ENCODE data around the gene TEX10. TPM values are rescaled to one million over a fixed set of nuclear protein-coding genes. Genes with fewer than 3 reads are reported as not detected.

Gene TEX10
- total RNA-seq, 1 donor from 2014 or later: 43.5 TPM

GRCh38 chr9:100285601-100286000 lies 67.1 kb downstream of the TEX10 start:
- Mint-ChIP-seq H3K4me3 (ENCODE audit: unreplicated experiment) (peak overlapping the region; percentile 70), H3K9me3 (ENCODE audit: unreplicated experiment) (no peaks in the 10 kb centered on the region), H3K4me1 (ENCODE audit: unreplicated experiment) (no peaks in the 10 kb centered on the region), H3K36me3 (ENCODE audit: low read depth, unreplicated experiment) (peaks cover 39% of the 10 kb centered on the region), H3K27me3 (ENCODE audit: unreplicated experiment) (no peaks in the 10 kb centered on the region), H3K27ac (ENCODE audit: unreplicated experiment) (no peak overlapping the region)
- no peak for DNase-seq (ENCODE audit: low spot score)
- TF ChIP-seq CTCF (IDR thresholded peaks at IDR 0.05; ENCODE audit: unreplicated experiment): no peak

GRCh38 chr9:100285080-100285479 lies 67.7 kb downstream of the TEX10 start:
- no peaks in the 10 kb centered on the region for H3K4me1 Mint-ChIP-seq (ENCODE audit: unreplicated experiment)
- peaks cover 38% of the 10 kb centered on the region for H3K36me3 Mint-ChIP-seq (ENCODE audit: low read depth, unreplicated experiment)
- TF ChIP-seq CTCF (IDR thresholded peaks at IDR 0.05; ENCODE audit: unreplicated experiment): no peak
- H3K4me3 Mint-ChIP-seq (ENCODE audit: unreplicated experiment): no peak overlapping the region
- no peaks in the 10 kb centered on the region for H3K27me3 Mint-ChIP-seq (ENCODE audit: unreplicated experiment)
- DNase-seq (ENCODE audit: low spot score): no peak
- no peaks in the 10 kb centered on the region for H3K9me3 Mint-ChIP-seq (ENCODE audit: unreplicated experiment)
- H3K27ac Mint-ChIP-seq (ENCODE audit: unreplicated experiment): no peak overlapping the region

GRCh38 chr9:100284247-100284646 lies 68.5 kb downstream of the TEX10 start:
- DNase-seq (ENCODE audit: low spot score): no peak
- Mint-ChIP-seq H3K27me3 (ENCODE audit: unreplicated experiment) (no peaks in the 10 kb centered on the region), H3K9me3 (ENCODE audit: unreplicated experiment) (no peaks in the 10 kb centered on the region), H3K4me3 (ENCODE audit: unreplicated experiment) (no peak overlapping the region), H3K4me1 (ENCODE audit: unreplicated experiment) (no peaks in the 10 kb centered on the region), H3K36me3 (ENCODE audit: low read depth, unreplicated experiment) (peaks cover 32% of the 10 kb centered on the region), H3K27ac (ENCODE audit: unreplicated experiment) (no peak overlapping the region)
- TF ChIP-seq CTCF (IDR thresholded peaks at IDR 0.05; ENCODE audit: unreplicated experiment): no peak

- Mint-ChIP-seq H3K4me3 (ENCODE audit: unreplicated experiment) (no peak overlapping the region), H3K27me3 (ENCODE audit: unreplicated experiment) (no peaks in the 10 kb centered on the region), H3K27ac (ENCODE audit: unreplicated experiment) (no peak overlapping the region), H3K9me3 (ENCODE audit: unreplicated experiment) (no peaks in the 10 kb centered on the region), H3K4me1 (ENCODE audit: unreplicated experiment) (no peaks in the 10 kb centered on the region), H3K36me3 (ENCODE audit: low read depth, unreplicated experiment) (peaks cover 20% of the 10 kb centered on the region)
- DNase-seq (ENCODE audit: low spot score): no peak
- no peak for TF ChIP-seq CTCF (IDR thresholded peaks at IDR 0.05; ENCODE audit: unreplicated experiment)
Observed at GRCh38 chr9:100282388-100282719, 70.4 kb downstream of the TEX10 start.

GRCh38 chr9:100281676-100282387 lies 70.9 kb downstream of the TEX10 start:
- H3K27ac Mint-ChIP-seq (ENCODE audit: unreplicated experiment): no peak overlapping the region
- TF ChIP-seq CTCF (IDR thresholded peaks at IDR 0.05; ENCODE audit: unreplicated experiment): no peak
- H3K36me3 Mint-ChIP-seq (ENCODE audit: low read depth, unreplicated experiment): peaks cover 22% of the 10 kb centered on the region
- H3K9me3 Mint-ChIP-seq (ENCODE audit: unreplicated experiment): no peaks in the 10 kb centered on the region
- DNase-seq (ENCODE audit: low spot score): no peak
- no peaks in the 10 kb centered on the region for H3K27me3 Mint-ChIP-seq (ENCODE audit: unreplicated experiment)
- H3K4me1 Mint-ChIP-seq (ENCODE audit: unreplicated experiment): no peaks in the 10 kb centered on the region
- no peak overlapping the region for H3K4me3 Mint-ChIP-seq (ENCODE audit: unreplicated experiment)

Data from endothelial cell (in vitro differentiated cells).